Liver (tissue), 9 donors: ENCODE data around the gene APEX1. TPM values are rescaled to one million over a fixed set of nuclear protein-coding genes. Genes with fewer than 3 reads are reported as not detected.

Experiments
- DNase-seq: peaks from one replicate; pipeline ENCODE4 v3.0.0-alpha.2; 2017; ENCODE audit warnings: low spot score
- H3K27ac ChIP-seq, 2 donors: one replicate each; pipeline ENCODE4 v1.7.0; 2013; ENCODE audit warnings: inconsistent platforms in 2 of 2, low read length in 2 of 2, control low read depth in 1 of 2, low read depth in 1 of 2, mild to moderate bottlenecking in 1 of 2
- H3K27me3 ChIP-seq, 4 donors: one replicate each; pipeline versions ENCODE4 v1.6.1 to v1.7.0; 2013; ENCODE audit warnings: low read length in 3 of 4, inconsistent platforms in 1 of 4, mild to moderate bottlenecking in 1 of 4, moderate library complexity in 1 of 4; ENCODE audit not compliant: control insufficient read depth in 4 of 4, insufficient read depth in 4 of 4
- H3K36me3 ChIP-seq, 4 donors: one replicate each; pipeline versions ENCODE4 v1.6.1 to v1.7.0; 2013; ENCODE audit warnings: low read length in 3 of 4, mild to moderate bottlenecking in 3 of 4, low read depth in 1 of 4, moderate library complexity in 1 of 4; ENCODE audit not compliant: control insufficient read depth in 4 of 4, insufficient read depth in 3 of 4
- H3K4me1 ChIP-seq, 4 donors: one replicate each; pipeline versions ENCODE4 v1.6.1 to v1.7.0; 2013; ENCODE audit warnings: low read length in 3 of 4, mild to moderate bottlenecking in 3 of 4, moderate library complexity in 1 of 4; ENCODE audit not compliant: control insufficient read depth in 4 of 4, insufficient read depth in 4 of 4
- H3K4me3 ChIP-seq, 3 donors: one replicate each; pipeline versions ENCODE4 v1.6.1 to v1.7.0; 2013; ENCODE audit warnings: low read length in 3 of 3, control low read depth in 1 of 3, low read depth in 1 of 3, mild to moderate bottlenecking in 1 of 3
- H3K9ac ChIP-seq, 2 donors: one replicate each; pipeline ENCODE4 v1.7.0; 2013; ENCODE audit warnings: low read length in 2 of 2, mild to moderate bottlenecking in 2 of 2, moderate library complexity in 2 of 2, control low read depth in 1 of 2, low read depth in 1 of 2
- H3K9me3 ChIP-seq, 4 donors: one replicate each; pipeline versions ENCODE4 v1.6.1 to v1.7.0; 2013; ENCODE audit warnings: low read length in 3 of 4; ENCODE audit not compliant: control insufficient read depth in 4 of 4
- ATF3 ChIP-seq: IDR thresholded peaks from 2 replicates; pipeline ENCODE4 v1.6.1; 2016; ENCODE audit warnings: antibody characterized with exemption
- CTCF ChIP-seq: fragments of 150-350 bp; IDR thresholded peaks from 2 replicates; pipeline ENCODE4 v1.5.1; 2017; ENCODE audit warnings: improper control_type of control experiment, low read depth, low read length; ENCODE audit not compliant: missing input control
- EGR1 ChIP-seq, 2 donors: IDR thresholded peaks; 2 replicates each; pipeline ENCODE4 v1.6.1; 2016 to 2018; ENCODE audit warnings: antibody characterized with exemption in 2 of 2, low read depth in 2 of 2
- FOXA1 ChIP-seq: IDR thresholded peaks from 2 replicates; pipeline ENCODE4 v1.6.1; 2016; ENCODE audit warnings: antibody characterized with exemption
- FOXA2 ChIP-seq: IDR thresholded peaks from 2 replicates; pipeline ENCODE4 v1.6.1; 2016; ENCODE audit warnings: antibody characterized with exemption
- GABPA ChIP-seq, 2 donors: IDR thresholded peaks in 1 of 2; conservative IDR thresholded peaks in 1 of 2; 2 replicates each; pipeline ENCODE4 v1.6.1; 2016; ENCODE audit warnings: antibody characterized with exemption in 2 of 2, mild to moderate bottlenecking in 1 of 2, moderate library complexity in 1 of 2
- HNF4A ChIP-seq, 2 donors: conservative IDR thresholded peaks; 2 replicates each; pipeline ENCODE4 v1.6.1; 2016; ENCODE audit warnings: antibody characterized with exemption in 2 of 2, mild to moderate bottlenecking in 2 of 2
- HNF4G ChIP-seq: IDR thresholded peaks from 2 replicates; pipeline ENCODE4 v1.6.1; 2016; ENCODE audit warnings: antibody characterized with exemption
- JUND ChIP-seq, 2 donors: IDR thresholded peaks; 2 replicates each; pipeline ENCODE4 v1.6.1; 2016; ENCODE audit warnings: antibody characterized with exemption in 2 of 2
- MAX ChIP-seq: IDR thresholded peaks from 2 replicates; pipeline ENCODE4 v1.6.1; 2016; ENCODE audit warnings: antibody characterized with exemption
- NR2F2 ChIP-seq: IDR thresholded peaks from 2 replicates; pipeline ENCODE4 v1.6.1; 2016; ENCODE audit warnings: antibody characterized with exemption
- RAD21 ChIP-seq, 2 donors: IDR thresholded peaks; 2 replicates each; pipeline ENCODE4 v1.6.1; 2016; ENCODE audit warnings: antibody characterized with exemption in 2 of 2, mild to moderate bottlenecking in 2 of 2
- REST ChIP-seq: IDR thresholded peaks from 2 replicates; pipeline ENCODE4 v1.6.1; 2016; ENCODE audit warnings: antibody characterized with exemption, mild to moderate bottlenecking
- RXRA ChIP-seq, 2 donors: IDR thresholded peaks; 2 replicates each; pipeline ENCODE4 v1.6.1; 2017 to 2018; ENCODE audit warnings: antibody characterized with exemption in 2 of 2, mild to moderate bottlenecking in 1 of 2
- SP1 ChIP-seq: IDR thresholded peaks from 2 replicates; pipeline ENCODE4 v1.6.1; 2018; ENCODE audit warnings: antibody characterized with exemption, mild to moderate bottlenecking
- TAF1 ChIP-seq: conservative IDR thresholded peaks from 2 replicates; pipeline ENCODE4 v1.6.1; 2016; ENCODE audit warnings: antibody characterized with exemption, mild to moderate bottlenecking
- YY1 ChIP-seq: IDR thresholded peaks from 2 replicates; pipeline ENCODE4 v1.6.1; 2016; ENCODE audit warnings: antibody characterized with exemption, mild to moderate bottlenecking
- ZBTB33 ChIP-seq: IDR thresholded peaks from 2 replicates; pipeline ENCODE4 v1.6.1; 2016; ENCODE audit warnings: antibody characterized with exemption
- WGBS: extraction: QIAGEN DNeasy Blood & Tissue Kit; methylation state at CpG from one replicate; pipeline ENCODE4 v1.1.7; 2013; 5-methylcytosine and 5-hydroxymethylcytosine counted together
- polyA plus RNA-seq, 2 donors: library from polyadenylated mRNA; stranded (reverse) in 1 of 2; unstranded in 1 of 2; fragments of 200-250 nt in 1 of 2; fragments of >200 nt in 1 of 2; fragmentation: Nextera tagmentation in 1 of 2; extraction: Ambion mirVana in 1 of 2; gene quantifications; one replicate each; pipeline versions ENCODE4 v1.2.1 to v1.2.3, GENCODE V29; 2013 to 2015
- total RNA-seq, 2 donors: library from RNA; depleted of rRNA; stranded (reverse); fragments of >200 nt; gene quantifications; one replicate each; pipeline ENCODE4 v1.2.3, GENCODE V29; 2014
- donor health status: healthy.
- donor health status: healthy.
- donor health status: healthy.
- donor health status: healthy.
- donor health status: healthy.

APEX1 gene
- total and polyA plus RNA-seq, 4 donors, result 32.4 to 64.5 (median 46.7) TPM

- H3K9ac ChIP-seq, result no peak overlapping the region
- H3K36me3 ChIP-seq, result no peaks in the 10 kb centered on the region
- DNase-seq, result no peak
- no peaks in the 10 kb centered on the region for H3K9me3 ChIP-seq
- no peaks in the 10 kb centered on the region for H3K27me3 ChIP-seq
- 83% methylated on average over 2 of the region's 2 CpGs for WGBS
- H3K4me1 ChIP-seq, result no peaks in the 10 kb centered on the region
- TF ChIP-seq YY1 (no peak), HNF4A (conservative IDR thresholded peaks at IDR 0.05) (no peak), ZBTB33 (no peak), TAF1 (no peak)
- H3K27ac ChIP-seq, result no peak overlapping the region
- H3K4me3 ChIP-seq, result no peak overlapping the region
Observed at GRCh38 chr14:20498622-20499021, 43.6 kb downstream of the APEX1 start.

GRCh38 chr14:20499108-20499507, 44.1 kb downstream of the APEX1 start:
- DNase-seq, result no peak
- 79% methylated on average over 4 of the region's 4 CpGs for WGBS
- no peak for TF ChIP-seq SP1
- TF ChIP-seq HNF4A (conservative IDR thresholded peaks at IDR 0.05), result no peak
- no peak for TF ChIP-seq EGR1 (IDR thresholded peaks at IDR 0.05; ENCODE audit: low read depth in 2 of 2)
- no peak for TF ChIP-seq RAD21 (IDR thresholded peaks at IDR 0.05)
- TF ChIP-seq GABPA (IDR thresholded peaks at IDR 0.05 in 1 of 2, conservative IDR thresholded peaks at IDR 0.05 in 1 of 2), result no peak
- TF ChIP-seq NR2F2, result no peak
- no peak for TF ChIP-seq TAF1
- no peak for TF ChIP-seq MAX
- no peak for TF ChIP-seq CTCF
- no peak for TF ChIP-seq JUND (IDR thresholded peaks at IDR 0.05)
- no peak for TF ChIP-seq REST
- no peak for TF ChIP-seq ATF3
- TF ChIP-seq RXRA (IDR thresholded peaks at IDR 0.05), result no peak
- no peak for TF ChIP-seq FOXA1
- no peak for TF ChIP-seq FOXA2
- no peak for TF ChIP-seq ZBTB33
- no peak for TF ChIP-seq HNF4G
- no peaks in the 10 kb centered on the region for H3K27me3 ChIP-seq
- H3K4me3 ChIP-seq, result no peak overlapping the region
- no peaks in the 10 kb centered on the region for H3K9me3 ChIP-seq
- no peak overlapping the region for H3K9ac ChIP-seq
- no peak overlapping the region for H3K27ac ChIP-seq
- no peaks in the 10 kb centered on the region for H3K36me3 ChIP-seq
- H3K4me1 ChIP-seq, result no peaks in the 10 kb centered on the region
